GM12892 (cell line): Measurements from ENCODE around the gene PTK7.

Experiments
- POLR2A ChIP-seq: IDR thresholded peaks from 2 replicates; pipeline ENCODE4 v1.6.1; 2011; ENCODE audit warnings: low read depth, low read length, control low read depth
- POLR2AphosphoS5 ChIP-seq: IDR thresholded peaks from 2 replicates; pipeline ENCODE4 v1.6.1; 2011; ENCODE audit warnings: low read depth, low read length, control low read depth

GRCh38 chr6:43090559-43090956 is 14.4 kb downstream of the PTK7 start:
- no peak for TF ChIP-seq POLR2A
- TF ChIP-seq POLR2AphosphoS5 = no peak
